HG03442 (cell line): ENCODE measurements around the gene MTERF2.

Experiments used
- ATAC-seq: cut with Tn5 transposase; IDR thresholded peaks from one replicate; pipeline ENCODE4 v1.9.1; 2021; ENCODE audit warnings: mild to moderate bottlenecking, moderate library complexity; ENCODE audit not compliant: unreplicated experiment

The MTERF2 gene

DNA sequence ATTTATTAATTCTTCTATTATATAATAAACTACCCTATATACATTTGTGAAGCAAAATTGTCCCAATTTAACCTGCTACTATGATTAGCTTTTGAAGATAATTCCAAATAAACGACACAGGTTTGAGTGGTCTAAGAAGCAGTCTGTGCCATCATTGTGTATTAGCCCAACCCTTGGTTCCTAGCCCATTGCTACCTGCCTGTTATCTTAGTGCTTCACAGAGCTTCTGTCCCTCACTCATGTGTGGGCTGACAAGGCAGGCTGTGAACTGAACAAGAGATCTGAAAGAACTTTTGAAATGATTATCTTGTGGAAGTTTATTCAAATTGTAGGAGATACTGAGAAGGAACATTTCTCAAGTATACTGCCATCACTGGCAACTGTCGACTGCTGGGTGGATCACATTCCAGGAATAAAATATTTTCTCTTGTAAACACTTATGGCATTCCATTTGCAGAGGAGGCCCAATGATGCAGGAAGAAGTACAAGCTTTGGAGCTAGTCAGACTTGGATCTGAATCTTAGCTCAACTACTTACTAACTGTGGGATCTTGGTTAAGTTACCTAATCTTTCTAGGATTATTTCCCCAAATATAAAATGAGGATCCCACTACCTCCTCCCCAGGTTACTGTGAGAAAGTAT, 7.8 kb upstream of the MTERF2 start:
- no peak for ATAC-seq

- no peak for ATAC-seq
Measured at GRCh38 chr12:106987846-106988245, 900 bp upstream of the MTERF2 start.

- ATAC-seq: no peak
Measured at GRCh38 chr12:106986135-106986534, 811 bp downstream of the MTERF2 start.

- no peak for ATAC-seq
Measured at GRCh38 chr12:106985479-106985878, 1.5 kb downstream of the MTERF2 start.

- ATAC-seq: no peak
Measured at GRCh38 chr12:106984588-106985137, 2.3 kb downstream of the MTERF2 start.

DNA sequence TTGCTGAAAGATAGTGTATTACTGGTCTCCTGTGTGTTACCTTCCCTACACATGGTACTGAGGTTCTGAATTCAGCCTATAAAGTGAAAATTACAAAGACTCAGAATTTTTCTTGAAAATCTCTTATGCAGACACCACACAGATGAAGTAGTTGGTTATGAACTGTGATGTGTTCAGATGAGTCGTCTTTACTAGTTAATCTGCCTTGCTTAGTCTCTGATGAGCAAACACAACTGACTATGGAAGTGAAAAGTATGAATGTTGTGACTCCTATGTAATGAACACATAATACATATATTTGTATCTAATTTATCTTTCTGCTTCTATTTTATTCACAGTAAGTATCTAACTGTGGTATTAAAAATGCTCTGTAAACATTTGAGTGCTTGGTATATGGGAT, 4.7 kb downstream of the MTERF2 start:
- no peak for ATAC-seq

- no peak for ATAC-seq
Measured at GRCh38 chr12:106981788-106982187, 5.2 kb downstream of the MTERF2 start.

- no peak for ATAC-seq
Measured at GRCh38 chr12:106980944-106981343, 6.0 kb downstream of the MTERF2 start.

- ATAC-seq: no peak
Measured at GRCh38 chr12:106978035-106978800, 8.7 kb downstream of the MTERF2 start.

DNA sequence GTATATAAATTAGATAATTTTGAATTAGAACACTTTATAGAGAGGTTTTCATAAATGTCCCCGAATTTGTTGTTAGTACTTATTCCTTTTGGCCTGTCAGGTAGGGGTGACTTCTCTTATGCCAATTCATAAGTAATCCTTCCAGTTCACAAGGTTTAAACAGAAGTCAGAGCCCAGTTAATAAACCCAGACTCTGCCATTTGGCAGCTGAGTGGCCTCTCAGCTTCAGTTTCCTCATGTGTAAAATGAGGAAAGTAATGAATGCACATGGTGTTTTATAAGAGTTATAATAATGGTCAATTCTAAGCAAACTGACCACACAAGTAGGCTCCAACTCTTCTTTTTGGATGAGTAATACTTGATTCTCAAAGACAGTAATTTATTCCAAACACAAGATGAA, 10.3 kb downstream of the MTERF2 start:
- ATAC-seq: no peak

- ATAC-seq: no peak
Measured at GRCh38 chr12:106975993-106976658, 10.8 kb downstream of the MTERF2 start.

DNA sequence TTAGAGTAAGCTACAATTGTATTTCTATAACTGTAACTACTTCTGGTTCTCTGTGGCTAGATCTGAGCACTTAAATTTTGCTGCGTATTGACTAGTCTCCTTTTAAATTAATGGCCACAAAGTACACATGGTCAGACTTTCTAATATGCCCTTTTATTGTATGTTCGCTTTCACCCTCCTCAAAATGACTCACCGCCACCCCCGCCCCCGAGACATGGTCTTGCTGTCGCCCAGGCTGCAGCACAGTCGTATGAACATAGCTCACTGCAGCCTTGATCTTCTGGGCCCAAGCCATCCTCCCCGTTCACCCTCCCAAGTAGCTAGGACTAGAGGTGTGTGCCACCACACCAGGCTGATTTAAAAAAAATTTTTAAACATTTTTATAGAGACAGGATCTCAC, 11.8 kb downstream of the MTERF2 start:
- ATAC-seq: no peak

DNA sequence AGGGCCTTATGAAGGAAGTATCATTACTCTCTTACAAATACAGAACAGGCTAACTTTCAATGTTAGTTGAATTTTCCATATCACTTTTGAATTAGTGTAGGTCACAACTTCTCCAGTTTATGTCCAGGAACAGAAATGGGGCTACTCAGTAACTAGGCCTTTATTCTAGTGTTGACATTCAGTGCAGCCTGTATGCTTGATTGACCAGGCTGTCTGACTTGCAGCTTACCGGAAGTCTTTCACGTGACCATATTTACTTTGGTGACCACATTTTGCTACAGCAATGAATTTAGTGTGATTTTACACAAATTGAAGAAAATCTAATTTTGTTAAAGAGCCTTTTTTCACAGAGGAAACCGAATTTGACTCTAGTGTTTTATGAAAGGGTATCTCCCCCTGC, 12.4 kb downstream of the MTERF2 start:
- no peak for ATAC-seq

DNA sequence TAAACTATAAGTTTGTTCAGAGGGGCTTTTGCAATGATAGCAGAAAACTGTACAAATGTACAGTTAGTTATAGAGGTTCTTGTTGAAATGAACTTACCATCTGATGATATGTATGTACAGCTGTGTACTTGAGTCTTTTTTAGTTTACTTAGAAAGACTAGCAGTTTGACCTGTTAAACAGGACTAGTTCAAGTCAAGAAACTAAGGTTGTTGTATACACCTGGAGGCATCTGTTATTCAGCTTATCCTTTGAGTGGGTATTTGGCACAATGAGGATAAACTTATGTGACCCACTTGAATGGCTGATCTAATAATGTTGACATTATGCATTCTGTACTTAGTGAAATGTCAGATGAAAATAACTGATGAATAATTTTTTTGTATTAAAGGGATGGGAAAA, 13.4 kb downstream of the MTERF2 start:
- ATAC-seq: no peak

GRCh38 chr12:106971065-106971464, 15.9 kb downstream of the MTERF2 start:
- no peak for ATAC-seq

GRCh38 chr12:106964526-106964925, 22.4 kb downstream of the MTERF2 start:
- no peak for ATAC-seq

- ATAC-seq: no peak
Measured at GRCh38 chr12:106962286-106962685, 24.7 kb downstream of the MTERF2 start.

- ATAC-seq: no peak
Measured at GRCh38 chr12:106960443-106960842, 26.5 kb downstream of the MTERF2 start.

DNA sequence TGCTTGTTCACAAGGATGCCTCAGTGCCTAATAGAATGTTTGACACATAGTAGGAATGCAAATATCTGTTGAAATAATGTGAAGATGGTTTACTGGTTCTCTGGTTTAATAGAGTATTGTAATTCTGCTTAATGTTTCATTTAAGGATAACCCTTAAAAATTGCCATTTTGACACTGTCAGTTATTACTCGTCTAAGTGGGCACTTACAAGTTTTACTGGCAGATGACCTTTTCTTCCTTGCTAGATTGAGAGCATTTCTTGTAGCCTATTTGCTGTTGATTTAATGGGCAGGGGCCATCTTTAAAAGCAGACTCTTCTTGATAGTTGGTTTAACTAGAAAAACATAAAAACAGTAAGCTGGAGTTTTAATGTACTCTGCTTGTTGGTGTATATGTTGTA, 29.4 kb downstream of the MTERF2 start:
- no peak for ATAC-seq

DNA sequence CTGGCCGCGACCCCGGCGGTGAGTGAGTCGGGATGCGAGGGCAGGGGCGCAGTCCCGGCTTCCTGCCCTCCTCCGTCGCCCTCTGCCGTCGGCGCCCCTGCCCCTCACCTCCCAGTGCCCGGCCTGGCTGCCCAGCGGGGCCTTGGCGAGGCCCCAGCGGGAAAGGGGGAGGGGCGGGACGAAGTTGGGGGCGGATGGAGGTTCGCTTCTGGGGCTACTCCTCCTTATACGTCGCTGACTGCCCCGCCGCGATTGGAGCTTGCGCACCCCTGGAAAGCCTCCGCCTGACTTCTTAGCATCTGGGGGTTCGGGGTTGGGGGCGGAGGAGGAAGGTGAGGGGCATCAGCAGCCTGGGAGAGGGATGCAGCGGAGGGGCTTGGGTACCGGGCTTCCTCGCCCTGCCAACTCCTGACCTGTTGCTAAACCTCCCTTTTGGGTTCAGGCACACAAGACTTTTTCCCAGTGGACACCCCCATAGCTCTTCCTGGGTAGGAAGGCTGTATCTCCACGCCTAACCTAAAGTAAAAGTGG, 30.8 kb downstream of the MTERF2 start:
- peak; percentile 33 for ATAC-seq

- ATAC-seq: peak; percentile 79
Measured at GRCh38 chr12:106955377-106956047, 31.4 kb downstream of the MTERF2 start, which contains the start of gene TMEM263. TSS of gene TMEM263 (plus strand) at chr12:106955907. CDS start at chr12:106967117, 11,210 bp downstream.
